ENCODE data around the gene STAB2.

The STAB2 gene

GRCh38 chr12:103812789-103813188 is 225.7 kb downstream of the STAB2 start:
- no peak overlapping the region for H3K4me3 ChIP-seq (ENCODE audit: low read depth, low read length)
- no peak for TF ChIP-seq CTCF (IDR thresholded peaks at IDR 0.05; ENCODE audit: insufficient read depth, low read length, missing control alignments)
- ChIA-PET CTCF (interaction anchor here (1.1 kb wide), 1 partner anchor 10 kb away, joined by 3 read pairs; no protein-coding TSS in a partner anchor), POLR2A (no interaction called here)
- no peak for DNase-seq (ENCODE audit: low read depth, low spot score)

DNA sequence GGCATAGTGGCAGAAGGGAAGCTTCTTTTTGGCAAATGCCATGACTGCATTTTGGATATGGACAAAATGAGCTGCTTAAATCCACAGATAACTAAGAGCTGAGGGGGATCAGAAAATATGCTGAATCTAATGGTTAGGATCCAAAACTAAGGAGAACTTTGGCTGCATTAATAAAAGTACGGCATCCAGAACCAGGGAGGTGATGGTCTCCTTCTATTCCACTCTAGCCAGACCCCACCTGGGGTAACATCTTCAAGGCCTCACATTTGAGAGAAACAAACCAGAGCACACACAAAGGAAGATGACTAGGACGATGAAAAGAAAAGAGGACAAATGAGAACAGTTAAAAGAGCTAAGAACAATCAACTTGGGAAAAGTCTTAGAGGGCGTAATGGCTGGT is 226.4 kb downstream of the STAB2 start:
- no peak for DNase-seq (ENCODE audit: low read depth, low spot score)
- no peak for TF ChIP-seq CTCF (IDR thresholded peaks at IDR 0.05; ENCODE audit: insufficient read depth, low read length, missing control alignments)
- ChIA-PET POLR2A (no interaction called here), CTCF (interaction anchor here (1.4 kb wide), 1 partner anchor 13 kb away, joined by 4 read pairs; no protein-coding TSS in a partner anchor)
- no peak overlapping the region for H3K4me3 ChIP-seq (ENCODE audit: low read depth, low read length)

DNA sequence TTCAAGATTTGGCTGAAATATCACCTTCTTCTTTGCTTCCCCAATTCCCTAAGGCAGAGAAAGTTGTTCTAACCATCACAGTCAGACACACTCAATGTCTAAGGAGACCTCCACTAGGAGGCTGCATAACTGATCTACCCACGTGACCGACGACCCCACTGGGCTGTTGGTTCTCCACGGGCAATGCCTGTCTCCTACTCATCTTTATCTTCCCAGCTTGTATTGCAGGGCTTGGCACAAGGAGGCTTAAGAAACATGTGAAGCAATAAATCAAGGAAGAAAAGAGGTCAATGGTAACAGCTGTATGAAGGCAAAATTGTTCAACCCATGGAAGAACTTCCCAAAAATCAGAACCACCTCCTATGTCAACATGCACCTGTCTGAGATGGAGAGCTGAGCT is 226.9 kb downstream of the STAB2 start:
- CTCF ChIA-PET = interaction anchor here (1.4 to 1.7 kb wide), 2 partner anchors 8 to 14 kb away, joined by 4 read pairs; no protein-coding TSS in a partner anchor
- no peak overlapping the region for H3K4me3 ChIP-seq (ENCODE audit: low read depth, low read length)
- no peak for DNase-seq (ENCODE audit: low read depth, low spot score)
- POLR2A ChIA-PET = no interaction called here
- no peak for TF ChIP-seq CTCF (IDR thresholded peaks at IDR 0.05; ENCODE audit: insufficient read depth, low read length, missing control alignments)

DNA sequence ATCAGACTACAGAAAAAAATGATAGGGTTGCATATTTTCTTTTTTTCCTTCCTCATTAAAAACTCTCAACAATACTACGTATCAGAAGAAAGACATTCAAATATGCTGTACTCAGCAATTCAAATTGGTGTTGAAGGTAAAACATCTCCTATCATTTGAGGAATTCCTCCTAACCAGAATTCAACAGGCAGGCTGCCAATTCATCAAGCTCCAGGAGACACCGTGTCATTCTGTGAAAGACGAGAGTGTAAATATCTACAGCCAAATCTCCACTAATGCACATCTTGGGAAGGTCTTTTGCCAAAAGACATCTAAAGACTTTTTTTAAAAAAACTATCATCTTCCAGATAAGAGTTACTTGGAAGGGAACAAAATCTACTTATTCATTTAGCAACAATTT is 227.4 kb downstream of the STAB2 start:
- no peak for TF ChIP-seq CTCF (IDR thresholded peaks at IDR 0.05; ENCODE audit: insufficient read depth, low read length, missing control alignments)
- POLR2A ChIA-PET = no interaction called here
- no peak for DNase-seq (ENCODE audit: low read depth, low spot score)
- CTCF ChIA-PET = interaction anchor here (1.4 to 1.7 kb wide), 2 partner anchors 9 to 14 kb away, joined by 4 read pairs; no protein-coding TSS in a partner anchor
- H3K4me3 ChIP-seq (ENCODE audit: low read depth, low read length) = no peak overlapping the region

Measured in AG04449 (cell line).